Endodermal cell (in vitro differentiated cells): Measurements from ENCODE around the gene WWP2. TPM values are rescaled to one million over a fixed set of nuclear protein-coding genes. Genes with fewer than 3 reads are reported as not detected.

ENCODE experiments used
- DNase-seq: peaks from one replicate; pipeline ENCODE4 v3.0.0-alpha.2; 2017
- H3K27ac ChIP-seq: 2 replicates; pipeline ENCODE4 v1.5.1; 2013; ENCODE audit warnings: mild to moderate bottlenecking, low read depth, low read length, moderate library complexity
- H3K27me3 ChIP-seq: 2 replicates; pipeline ENCODE4 v1.6.1; 2013; ENCODE audit warnings: mild to moderate bottlenecking, low read length, moderate library complexity; ENCODE audit not compliant: insufficient read depth, control insufficient read depth, poor library complexity, severe bottlenecking
- H3K36me3 ChIP-seq: 2 replicates; pipeline ENCODE4 v1.7.0; 2013; ENCODE audit warnings: mild to moderate bottlenecking, low read length, moderate library complexity; ENCODE audit not compliant: control insufficient read depth, insufficient read depth
- H3K4me1 ChIP-seq: one replicate; pipeline ENCODE4 v1.7.0; 2013; ENCODE audit warnings: low read length; ENCODE audit not compliant: control insufficient read depth, insufficient read depth
- H3K4me3 ChIP-seq: 2 replicates; pipeline ENCODE4 v1.5.1; 2013; ENCODE audit warnings: mild to moderate bottlenecking, low read length, moderate library complexity
- H3K9ac ChIP-seq: 2 replicates; pipeline ENCODE4 v1.6.1; 2013; ENCODE audit warnings: mild to moderate bottlenecking, low read length, moderate library complexity; ENCODE audit not compliant: poor library complexity, severe bottlenecking; ENCODE audit errors: extremely low read depth
- H3K9me3 ChIP-seq: 2 replicates; pipeline ENCODE4 v1.6.1; 2013; ENCODE audit warnings: mild to moderate bottlenecking, low read length, moderate library complexity; ENCODE audit not compliant: control insufficient read depth
- H3K27ac Mint-ChIP-seq: 2 replicates; pipeline ENCODE4 v1.8.0; 2020; ENCODE audit warnings: mixed read lengths
- H3K27me3 Mint-ChIP-seq: 2 replicates; pipeline ENCODE4 v1.8.0; 2021; ENCODE audit warnings: mild to moderate bottlenecking, mixed read lengths; ENCODE audit not compliant: insufficient read depth
- H3K36me3 Mint-ChIP-seq: 2 replicates; pipeline ENCODE4 v1.8.0; 2020; ENCODE audit warnings: low read depth, mixed read lengths
- H3K4me1 Mint-ChIP-seq: 2 replicates; pipeline ENCODE4 v1.8.0; 2020; ENCODE audit warnings: mixed read lengths
- H3K4me3 Mint-ChIP-seq: 2 replicates; pipeline ENCODE4 v1.8.0; 2020; ENCODE audit warnings: mild to moderate bottlenecking, moderate library complexity, mixed read lengths
- H3K9me3 Mint-ChIP-seq: 2 replicates; pipeline ENCODE4 v1.8.0; 2020; ENCODE audit warnings: mild to moderate bottlenecking, mixed read lengths
- CTCF ChIP-seq: fragments of 200-600 bp; sonication (generic); conservative IDR thresholded peaks from 2 replicates; pipeline ENCODE4 v1.5.0; 2021; ENCODE audit warnings: antibody characterized with exemption, mild to moderate bottlenecking
- whole genome bisulfite sequencing, 2 experiments: methylation state at CpG; one replicate each; pipeline versions ENCODE4 v1.1.5 to v1.1.7; 2013; ENCODE audit warnings: missing lambda C conversion rate in 2 of 2, mixed read lengths in 1 of 2; ENCODE audit not compliant: insufficient coverage in 1 of 2, insufficient read length in 1 of 2; 5-methylcytosine and 5-hydroxymethylcytosine counted together
- total RNA-seq, 2 donors: library from RNA; stranded (reverse); fragmentation: NEBNext Ultra II Directional in 1 of 2; extraction: Animal tissue kit (Norgen Biotek cat#: 25700) in 1 of 2; gene quantifications; 2 replicates in 1 of 2; 3 replicates in 1 of 2; pipeline ENCODE4 v1.2.1, GENCODE V29; 2021

The WWP2 gene
- total RNA-seq, 2 donors from 2014 or later, result 42.3 to 50.0 TPM

- peaks cover 13% of the 10 kb centered on the region for H3K36me3 ChIP-seq
- H3K9me3 ChIP-seq, result no peaks in the 10 kb centered on the region
- no peak overlapping the region for H3K27ac ChIP-seq
- no peaks in the 10 kb centered on the region for H3K4me1 ChIP-seq
- DNase-seq, result no peak
- Mint-ChIP-seq H3K27ac (no peak overlapping the region), H3K9me3 (peaks cover 3% of the 10 kb centered on the region), H3K4me3 (no peak overlapping the region), H3K27me3 (no peaks in the 10 kb centered on the region), H3K4me1 (peaks cover 2% of the 10 kb centered on the region), H3K36me3 (peaks cover 35% of the 10 kb centered on the region)
- H3K4me3 ChIP-seq, result no peak overlapping the region
- no peak overlapping the region for H3K9ac ChIP-seq
- TF ChIP-seq CTCF, result no peak
- H3K27me3 ChIP-seq, result no peaks in the 10 kb centered on the region
- WGBS, 2 experiments, result 91% methylated on average over 4 of the region's 4 CpGs; no CpG with 5 or more reads in 1 of the 2 experiments
Measured at GRCh38 chr16:69793526-69793925, 31.4 kb downstream of the WWP2 start.

- Mint-ChIP-seq H3K4me1 (peaks cover 2% of the 10 kb centered on the region), H3K27ac (no peak overlapping the region), H3K27me3 (no peaks in the 10 kb centered on the region), H3K4me3 (no peak overlapping the region), H3K36me3 (peaks cover 37% of the 10 kb centered on the region), H3K9me3 (peaks cover 3% of the 10 kb centered on the region)
- Histone ChIP-seq H3K9me3 (no peaks in the 10 kb centered on the region), H3K36me3 (peaks cover 18% of the 10 kb centered on the region), H3K27me3 (no peaks in the 10 kb centered on the region), H3K4me3 (no peak overlapping the region), H3K27ac (no peak overlapping the region), H3K9ac (no peak overlapping the region), H3K4me1 (no peaks in the 10 kb centered on the region)
- no peak for TF ChIP-seq CTCF
- 97 to 100% methylated on average over 2 of the region's 2 CpGs for WGBS, 2 experiments
- no peak for DNase-seq
Measured at GRCh38 chr16:69794486-69794885, 32.4 kb downstream of the WWP2 start.

GRCh38 chr16:69796285-69797118 lies 34.4 kb downstream of the WWP2 start:
- Mint-ChIP-seq H3K27ac (peak overlapping the region; percentile 70), H3K9me3 (peaks cover 3% of the 10 kb centered on the region), H3K4me1 (peaks cover 2% of the 10 kb centered on the region), H3K27me3 (no peaks in the 10 kb centered on the region), H3K36me3 (peaks cover 35% of the 10 kb centered on the region), H3K4me3 (no peak overlapping the region)
- no peak overlapping the region for H3K9ac ChIP-seq
- peak; percentile 70 for DNase-seq
- no peaks in the 10 kb centered on the region for H3K9me3 ChIP-seq
- H3K4me3 ChIP-seq, result no peak overlapping the region
- peak; percentile 91 for TF ChIP-seq CTCF
- H3K36me3 ChIP-seq, result peaks cover 24% of the 10 kb centered on the region
- no peaks in the 10 kb centered on the region for H3K4me1 ChIP-seq
- no peak overlapping the region for H3K27ac ChIP-seq
- no peaks in the 10 kb centered on the region for H3K27me3 ChIP-seq
- WGBS, 2 experiments, result 52 to 66% methylated on average over 19 of the region's 19 CpGs
